D721Med (cell line): Measurements from ENCODE around the gene ZNF41.

Experiments
- DNase-seq: peaks from one replicate; pipeline ENCODE4 v3.0.0; 2011; ENCODE audit warnings: low spot score; ENCODE audit not compliant: insufficient read length
- FAIRE-seq: peaks from 2 replicates; lab custom pipeline; 2011; peaks lifted over from hg19 to GRCh38; lab: Jason Lieb, UNC
- CTCF ChIP-seq: IDR thresholded peaks from 2 replicates; pipeline ENCODE4 v1.5.1; 2012; ENCODE audit warnings: mild to moderate bottlenecking, control low read depth; ENCODE audit not compliant: insufficient read depth; ENCODE audit errors: missing control alignments

ZNF41 gene

GRCh38 chrX:47460561-47460960 lies 22.5 kb downstream of the ZNF41 start:
- no peak for DNase-seq
- no peak for FAIRE-seq
- TF ChIP-seq CTCF: no peak

- TF ChIP-seq CTCF: no peak
- no peak for FAIRE-seq
- DNase-seq: no peak
These were observed 24.5 kb downstream of the ZNF41 start for GRCh38 chrX:47458528-47458927.

GRCh38 chrX:47456080-47456479 lies 26.9 kb downstream of the ZNF41 start:
- FAIRE-seq (no peak), DNase-seq (no peak)
- no peak for TF ChIP-seq CTCF

GRCh38 chrX:47452112-47452511 lies 30.9 kb downstream of the ZNF41 start:
- TF ChIP-seq CTCF: no peak
- FAIRE-seq: no peak
- no peak for DNase-seq

GRCh38 chrX:47448165-47448806 lies 34.7 kb downstream of the ZNF41 start:
- FAIRE-seq: no peak
- TF ChIP-seq CTCF: no peak
- DNase-seq: no peak

- FAIRE-seq (no peak), DNase-seq (no peak)
- TF ChIP-seq CTCF: no peak
These were observed 35.4 kb downstream of the ZNF41 start for GRCh38 chrX:47447607-47448006.

GRCh38 chrX:47446971-47447370 lies 36.1 kb downstream of the ZNF41 start:
- DNase-seq: no peak
- no peak for FAIRE-seq
- TF ChIP-seq CTCF: no peak
